GM18951 (cell line): ENCODE measurements around the gene CSMD2.

Source experiments
- POLR2A ChIP-seq: IDR thresholded peaks from 4 replicates; pipeline ENCODE4 v1.6.1; 2011; ENCODE audit warnings: mild to moderate bottlenecking; ENCODE audit not compliant: insufficient read length, insufficient read depth; ENCODE audit errors: extremely low read depth
- in situ Hi-C: fragments of 300-500 bp; cut with MboI; formaldehyde crosslinking; loops from one replicate; pipeline ENCODE4 v1.12.0; 2022; ENCODE audit warnings: low sequenced_read_pairs, mixed read lengths, inconsistent platforms; ENCODE audit not compliant: unreplicated experiment

CSMD2 gene

GRCh38 chr1:33682371-33682770 is 482.7 kb downstream of the CSMD2 start:
- TF ChIP-seq POLR2A, result no peak
- in situ Hi-C loops, result no loop called here

GRCh38 chr1:33680281-33680840 is 484.7 kb downstream of the CSMD2 start:
- in situ Hi-C loops, result no loop called here
- TF ChIP-seq POLR2A, result no peak

- in situ Hi-C loops, result no loop called here
- no peak for TF ChIP-seq POLR2A
These were observed 494.5 kb downstream of the CSMD2 start for GRCh38 chr1:33670567-33670966.

GRCh38 chr1:33668695-33669094 is 496.3 kb downstream of the CSMD2 start:
- in situ Hi-C loops, result no loop called here
- no peak for TF ChIP-seq POLR2A

- in situ Hi-C loops, result no loop called here
- no peak for TF ChIP-seq POLR2A
These were observed 497.4 kb downstream of the CSMD2 start for GRCh38 chr1:33667386-33668282.

GRCh38 chr1:33666616-33667015 is 498.4 kb downstream of the CSMD2 start:
- no peak for TF ChIP-seq POLR2A
- in situ Hi-C loops, result no loop called here

- TF ChIP-seq POLR2A, result no peak
- in situ Hi-C loops, result no loop called here
These were observed 503.1 kb downstream of the CSMD2 start for GRCh38 chr1:33661811-33662454.

GRCh38 chr1:33660956-33661355 is 504.1 kb downstream of the CSMD2 start:
- TF ChIP-seq POLR2A, result no peak
- in situ Hi-C loops, result no loop called here

- TF ChIP-seq POLR2A, result no peak
- in situ Hi-C loops, result no loop called here
These were observed 504.8 kb downstream of the CSMD2 start for GRCh38 chr1:33660244-33660643.

- in situ Hi-C loops, result no loop called here
- no peak for TF ChIP-seq POLR2A
These were observed 505.4 kb downstream of the CSMD2 start for GRCh38 chr1:33659641-33660040.

GRCh38 chr1:33657833-33658232 is 507.2 kb downstream of the CSMD2 start:
- in situ Hi-C loops, result no loop called here
- TF ChIP-seq POLR2A, result no peak

- no peak for TF ChIP-seq POLR2A
- in situ Hi-C loops, result no loop called here
These were observed 508.5 kb downstream of the CSMD2 start for GRCh38 chr1:33656467-33657005.

- TF ChIP-seq POLR2A, result no peak
- in situ Hi-C loops, result no loop called here
These were observed 509.5 kb downstream of the CSMD2 start for GRCh38 chr1:33655496-33655895.

GRCh38 chr1:33654267-33654834 is 510.7 kb downstream of the CSMD2 start:
- in situ Hi-C loops, result no loop called here
- no peak for TF ChIP-seq POLR2A

- no peak for TF ChIP-seq POLR2A
- in situ Hi-C loops, result no loop called here
These were observed 511.8 kb downstream of the CSMD2 start for GRCh38 chr1:33653226-33653625.
